K562 (cell line): ENCODE data around the gene DCAF11. TPM values are rescaled to one million over a fixed set of nuclear protein-coding genes. Genes with fewer than 3 reads are reported as not detected.

Experiments used
- BCL6 ChIP-seq: fragments of 250-450 bp; sonication (Bioruptor Pico); IDR thresholded peaks from 2 replicates; pipeline ENCODE4 v1.4.0; 2020
- CBFA2T3 ChIP-seq: fragments of 450-650 bp; IDR thresholded peaks from 2 replicates; pipeline ENCODE4 v1.6.1; 2017
- CHD1 ChIP-seq: fragments of 200-600 bp; sonication (generic); IDR thresholded peaks from one replicate; pipeline ENCODE4 v1.6.1; 2012; ENCODE audit warnings: mild to moderate bottlenecking, moderate library complexity, low read length, inconsistent platforms
- ELF2 ChIP-seq: fragments of 250-450 bp; sonication (Bioruptor Pico); IDR thresholded peaks from 2 replicates; pipeline ENCODE4 v1.5.0; 2021; ENCODE audit warnings: mild to moderate bottlenecking
- EP300 ChIP-seq: IDR thresholded peaks from 2 replicates; pipeline ENCODE4 v1.6.1; 2012; ENCODE audit warnings: low read length, improper control_type of control experiment
- ESRRB ChIP-seq: fragments of 250-450 bp; sonication (Bioruptor Pico); IDR thresholded peaks from 2 replicates; pipeline ENCODE4 v1.5.0; 2020; ENCODE audit warnings: mild to moderate bottlenecking, moderate library complexity, borderline replicate concordance
- ETV6 ChIP-seq, 3 experiments: fragments of 150-350 bp in 1 of 3; sonication (generic) in 1 of 3; formaldehyde crosslinking in 1 of 3; IDR thresholded peaks; 2 replicates each; pipeline versions ENCODE4 v1.6.1 to v1.8.0; 2014 to 2022; ENCODE audit warnings: borderline replicate concordance in 2 of 3, low read depth in 2 of 3, antibody characterized with exemption in 1 of 3, low read length in 1 of 3, mild to moderate bottlenecking in 1 of 3, missing genetic modification reagents in 1 of 3
- FOS ChIP-seq: IDR thresholded peaks from 3 replicates; pipeline ENCODE4 v1.6.1; 2011; ENCODE audit not compliant: insufficient read length; ENCODE audit errors: extremely low read depth
- FOXJ3 ChIP-seq: sonication (generic); formaldehyde crosslinking; IDR thresholded peaks from 2 replicates; pipeline ENCODE4 v1.4.0; 2020; ENCODE audit warnings: mild to moderate bottlenecking, missing genetic modification reagents
- GTF2E2 ChIP-seq: fragments of 200-800 bp; sonication (Bioruptor generic); IDR thresholded peaks from 2 replicates; pipeline ENCODE4 v1.6.1; 2016; ENCODE audit warnings: missing genetic modification characterization, missing compliant biosample characterization
- HDAC3 ChIP-seq: fragments of 450-650 bp; IDR thresholded peaks from 2 replicates; pipeline ENCODE4 v1.6.1; 2018; ENCODE audit warnings: borderline replicate concordance, mild to moderate bottlenecking, moderate library complexity; ENCODE audit not compliant: partially characterized antibody
- HDAC6 ChIP-seq: IDR thresholded peaks from 2 replicates; pipeline ENCODE4 v1.6.1; 2012; ENCODE audit warnings: low read depth, mild to moderate bottlenecking, control low read depth, inconsistent platforms, low read length, moderate library complexity
- KLF10 ChIP-seq: fragments of 250-450 bp; sonication (Bioruptor Pico); IDR thresholded peaks from 2 replicates; pipeline ENCODE4 v1.6.1; 2021; ENCODE audit warnings: matching md5 sums
- NBN ChIP-seq: fragments of 450-650 bp; IDR thresholded peaks from 2 replicates; pipeline ENCODE4 v1.6.1; 2016; ENCODE audit warnings: low read depth, mild to moderate bottlenecking
- NFRKB ChIP-seq: fragments of 450-650 bp; IDR thresholded peaks from 2 replicates; pipeline ENCODE4 v1.6.1; 2016; ENCODE audit warnings: low read depth
- PHF20 ChIP-seq: fragments of 450-650 bp; IDR thresholded peaks from 2 replicates; pipeline ENCODE4 v1.6.1; 2018; ENCODE audit not compliant: partially characterized antibody
- ZNF133 ChIP-seq: fragments of 250-450 bp; sonication (Bioruptor Pico); IDR thresholded peaks from 2 replicates; pipeline ENCODE4 v1.4.0; 2020; ENCODE audit warnings: mild to moderate bottlenecking
- ZSCAN32 ChIP-seq: fragments of 450-650 bp; formaldehyde crosslinking; IDR thresholded peaks from 2 replicates; pipeline ENCODE4 v1.4.0; 2020; ENCODE audit warnings: mild to moderate bottlenecking, moderate library complexity
- polyA plus RNA-seq, 8 experiments: library from polyadenylated mRNA; depleted of rRNA in 4 of 8; stranded (reverse) in 5 of 8; unstranded in 3 of 8; fragments of >200 nt; fragmentation: Nextera tagmentation in 2 of 8; fragmentation: Illumina TruSeq in 1 of 8; extraction: Ambion mirVana in 2 of 8; extraction: Trizol in 1 of 8; gene quantifications; 2 replicates each; pipeline versions ENCODE4 v1.2.1 to v1.2.3, GENCODE V29; 2011 to 2014; ENCODE audit warnings: inconsistent platforms in 1 of 8, missing spikeins in 1 of 8
- total RNA-seq, 7 experiments: library from RNA; depleted of rRNA in 6 of 7; stranded (reverse); fragments of >200 nt in 6 of 7; fragmentation: Illumina TruSeq in 2 of 7; extraction: Trizol in 2 of 7; gene quantifications; 2 replicates each; pipeline versions ENCODE4 v1.2.1 to v1.2.3, GENCODE V29; 2011 to 2021; ENCODE audit warnings: low replicate concordance in 1 of 7
- TF ChIP-seq, protein P1 (sequence below): sonication (generic); formaldehyde crosslinking; IDR thresholded peaks from 2 replicates; pipeline ENCODE4 v1.4.0; 2020; ENCODE audit warnings: mild to moderate bottlenecking, missing genetic modification reagents
- TF ChIP-seq, protein P2 (sequence below): fragments of 150-350 bp; IDR thresholded peaks from 2 replicates; pipeline ENCODE4 v1.6.1; 2014; ENCODE audit warnings: low read depth, mild to moderate bottlenecking, low read length, borderline replicate concordance
- TF ChIP-seq, protein P3 (sequence below), 2 experiments: IDR thresholded peaks; 2 replicates each; pipeline ENCODE4 v1.6.1; 2012; ENCODE audit warnings: improper control_type of control experiment in 2 of 2, low read depth in 2 of 2, low read length in 2 of 2, borderline replicate concordance in 1 of 2

Gene DCAF11
- total and polyA plus RNA-seq, 9 of the 15 experiments (the other 6 are each of a cell fraction or from before 2014, with no cell fraction given), result 8.5 to 46.2 (median 36.4) TPM

DNA sequence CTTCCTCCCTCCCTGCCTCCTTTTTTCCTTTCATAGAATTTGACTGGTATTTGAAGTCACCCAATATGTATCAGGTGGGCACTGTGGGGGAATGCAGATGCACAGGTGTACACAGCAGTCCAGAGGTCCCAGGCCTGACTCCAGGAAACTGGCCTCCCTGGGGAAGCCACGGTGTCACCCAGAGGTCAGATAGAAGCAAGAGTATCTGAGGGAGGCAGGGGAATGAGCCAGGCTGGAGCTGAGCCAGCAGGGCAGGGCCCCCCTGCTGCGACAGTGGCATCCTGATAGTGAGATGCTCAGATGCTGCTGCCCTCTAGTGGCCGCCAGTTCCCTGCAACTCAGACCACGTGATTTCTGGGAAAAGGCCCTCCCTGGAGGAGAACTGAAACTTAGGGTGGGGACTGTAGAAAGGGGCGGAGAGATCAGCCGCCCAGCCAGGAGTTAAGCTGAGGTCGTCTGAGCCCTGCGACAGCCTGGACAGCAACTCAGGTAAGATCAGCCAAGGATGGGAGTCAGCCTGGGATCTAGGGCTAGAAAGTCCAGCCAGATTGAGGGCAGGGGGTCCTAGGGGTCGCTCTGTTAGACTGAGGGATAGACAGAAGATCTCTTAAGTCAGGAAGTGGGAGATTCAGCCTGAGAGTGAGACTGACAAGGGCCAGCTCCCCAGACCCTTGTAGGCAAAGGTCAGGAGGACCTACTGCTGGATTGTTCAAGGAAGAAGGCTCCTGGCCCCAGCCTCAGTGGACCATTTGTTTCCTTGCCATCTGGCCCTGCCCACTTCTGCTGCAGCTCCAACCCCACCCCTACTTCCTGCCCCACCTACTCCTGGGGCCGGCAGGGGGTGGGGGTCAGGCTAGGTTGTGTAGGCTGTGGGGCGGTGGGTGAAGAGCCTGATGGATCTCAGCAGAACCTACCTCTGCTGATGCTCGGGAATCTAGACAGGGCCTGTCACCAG lies 46.5 kb downstream of the DCAF11 start, which contains the start of gene IRF9 (continued):
- no peak for TF ChIP-seq NFRKB
- TF ChIP-seq, protein P1, sequence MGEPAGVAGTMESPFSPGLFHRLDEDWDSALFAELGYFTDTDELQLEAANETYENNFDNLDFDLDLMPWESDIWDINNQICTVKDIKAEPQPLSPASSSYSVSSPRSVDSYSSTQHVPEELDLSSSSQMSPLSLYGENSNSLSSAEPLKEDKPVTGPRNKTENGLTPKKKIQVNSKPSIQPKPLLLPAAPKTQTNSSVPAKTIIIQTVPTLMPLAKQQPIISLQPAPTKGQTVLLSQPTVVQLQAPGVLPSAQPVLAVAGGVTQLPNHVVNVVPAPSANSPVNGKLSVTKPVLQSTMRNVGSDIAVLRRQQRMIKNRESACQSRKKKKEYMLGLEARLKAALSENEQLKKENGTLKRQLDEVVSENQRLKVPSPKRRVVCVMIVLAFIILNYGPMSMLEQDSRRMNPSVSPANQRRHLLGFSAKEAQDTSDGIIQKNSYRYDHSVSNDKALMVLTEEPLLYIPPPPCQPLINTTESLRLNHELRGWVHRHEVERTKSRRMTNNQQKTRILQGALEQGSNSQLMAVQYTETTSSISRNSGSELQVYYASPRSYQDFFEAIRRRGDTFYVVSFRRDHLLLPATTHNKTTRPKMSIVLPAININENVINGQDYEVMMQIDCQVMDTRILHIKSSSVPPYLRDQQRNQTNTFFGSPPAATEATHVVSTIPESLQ (CRISPR knock-in tag), result no peak
- no peak for TF ChIP-seq ESRRB (CRISPR knock-in tag)
- TF ChIP-seq, protein P2, sequence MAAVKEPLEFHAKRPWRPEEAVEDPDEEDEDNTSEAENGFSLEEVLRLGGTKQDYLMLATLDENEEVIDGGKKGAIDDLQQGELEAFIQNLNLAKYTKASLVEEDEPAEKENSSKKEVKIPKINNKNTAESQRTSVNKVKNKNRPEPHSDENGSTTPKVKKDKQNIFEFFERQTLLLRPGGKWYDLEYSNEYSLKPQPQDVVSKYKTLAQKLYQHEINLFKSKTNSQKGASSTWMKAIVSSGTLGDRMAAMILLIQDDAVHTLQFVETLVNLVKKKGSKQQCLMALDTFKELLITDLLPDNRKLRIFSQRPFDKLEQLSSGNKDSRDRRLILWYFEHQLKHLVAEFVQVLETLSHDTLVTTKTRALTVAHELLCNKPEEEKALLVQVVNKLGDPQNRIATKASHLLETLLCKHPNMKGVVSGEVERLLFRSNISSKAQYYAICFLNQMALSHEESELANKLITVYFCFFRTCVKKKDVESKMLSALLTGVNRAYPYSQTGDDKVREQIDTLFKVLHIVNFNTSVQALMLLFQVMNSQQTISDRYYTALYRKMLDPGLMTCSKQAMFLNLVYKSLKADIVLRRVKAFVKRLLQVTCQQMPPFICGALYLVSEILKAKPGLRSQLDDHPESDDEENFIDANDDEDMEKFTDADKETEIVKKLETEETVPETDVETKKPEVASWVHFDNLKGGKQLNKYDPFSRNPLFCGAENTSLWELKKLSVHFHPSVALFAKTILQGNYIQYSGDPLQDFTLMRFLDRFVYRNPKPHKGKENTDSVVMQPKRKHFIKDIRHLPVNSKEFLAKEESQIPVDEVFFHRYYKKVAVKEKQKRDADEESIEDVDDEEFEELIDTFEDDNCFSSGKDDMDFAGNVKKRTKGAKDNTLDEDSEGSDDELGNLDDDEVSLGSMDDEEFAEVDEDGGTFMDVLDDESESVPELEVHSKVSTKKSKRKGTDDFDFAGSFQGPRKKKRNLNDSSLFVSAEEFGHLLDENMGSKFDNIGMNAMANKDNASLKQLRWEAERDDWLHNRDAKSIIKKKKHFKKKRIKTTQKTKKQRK, result no peak
- peak; percentile 47 for TF ChIP-seq CBFA2T3
- no peak; the same call in 1 of the 2 replicates for TF ChIP-seq NBN
- no peak for TF ChIP-seq HDAC3
- no peak for TF ChIP-seq FOS
- TF ChIP-seq ETV6 (IDR thresholded peaks at IDR 0.05; ENCODE audit: borderline replicate concordance in 1 of 2, low read depth in 2 of 2, low read length in 1 of 2), result no peak
- TF ChIP-seq ETV6 (CRISPR knock-in tag; IDR thresholded peaks at IDR 0.05; ENCODE audit: borderline replicate concordance), result no peak
- TF ChIP-seq ZSCAN32 (CRISPR knock-in tag), result no peak
- TF ChIP-seq CHD1, result no peak
- TF ChIP-seq ELF2 (CRISPR knock-in tag), result no peak
- no peak for TF ChIP-seq ZNF133 (CRISPR knock-in tag)
- TF ChIP-seq GTF2E2 (tag), result no peak
- no peak for TF ChIP-seq BCL6 (CRISPR knock-in tag)
- no peak for TF ChIP-seq KLF10 (CRISPR knock-in tag)
- no peak for TF ChIP-seq FOXJ3 (CRISPR knock-in tag)
- TF ChIP-seq HDAC6, result no peak
- peak; percentile 42 for TF ChIP-seq EP300
- TF ChIP-seq PHF20, result no peak
- TF ChIP-seq, protein P3, sequence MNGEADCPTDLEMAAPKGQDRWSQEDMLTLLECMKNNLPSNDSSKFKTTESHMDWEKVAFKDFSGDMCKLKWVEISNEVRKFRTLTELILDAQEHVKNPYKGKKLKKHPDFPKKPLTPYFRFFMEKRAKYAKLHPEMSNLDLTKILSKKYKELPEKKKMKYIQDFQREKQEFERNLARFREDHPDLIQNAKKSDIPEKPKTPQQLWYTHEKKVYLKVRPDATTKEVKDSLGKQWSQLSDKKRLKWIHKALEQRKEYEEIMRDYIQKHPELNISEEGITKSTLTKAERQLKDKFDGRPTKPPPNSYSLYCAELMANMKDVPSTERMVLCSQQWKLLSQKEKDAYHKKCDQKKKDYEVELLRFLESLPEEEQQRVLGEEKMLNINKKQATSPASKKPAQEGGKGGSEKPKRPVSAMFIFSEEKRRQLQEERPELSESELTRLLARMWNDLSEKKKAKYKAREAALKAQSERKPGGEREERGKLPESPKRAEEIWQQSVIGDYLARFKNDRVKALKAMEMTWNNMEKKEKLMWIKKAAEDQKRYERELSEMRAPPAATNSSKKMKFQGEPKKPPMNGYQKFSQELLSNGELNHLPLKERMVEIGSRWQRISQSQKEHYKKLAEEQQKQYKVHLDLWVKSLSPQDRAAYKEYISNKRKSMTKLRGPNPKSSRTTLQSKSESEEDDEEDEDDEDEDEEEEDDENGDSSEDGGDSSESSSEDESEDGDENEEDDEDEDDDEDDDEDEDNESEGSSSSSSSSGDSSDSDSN (IDR thresholded peaks at IDR 0.05; ENCODE audit: borderline replicate concordance in 1 of 2, low read depth in 2 of 2, low read length in 2 of 2), result no peak
